ENCODE results near the gene PGAP1. TPM values are rescaled to one million over a fixed set of nuclear protein-coding genes. Genes with fewer than 3 reads are reported as not detected.

PGAP1 gene
- total and polyA plus RNA-seq, 2 donors (not counting 1 experiment from before 2014, with no cell fraction given): 0.25 to 21.8 TPM

DNA sequence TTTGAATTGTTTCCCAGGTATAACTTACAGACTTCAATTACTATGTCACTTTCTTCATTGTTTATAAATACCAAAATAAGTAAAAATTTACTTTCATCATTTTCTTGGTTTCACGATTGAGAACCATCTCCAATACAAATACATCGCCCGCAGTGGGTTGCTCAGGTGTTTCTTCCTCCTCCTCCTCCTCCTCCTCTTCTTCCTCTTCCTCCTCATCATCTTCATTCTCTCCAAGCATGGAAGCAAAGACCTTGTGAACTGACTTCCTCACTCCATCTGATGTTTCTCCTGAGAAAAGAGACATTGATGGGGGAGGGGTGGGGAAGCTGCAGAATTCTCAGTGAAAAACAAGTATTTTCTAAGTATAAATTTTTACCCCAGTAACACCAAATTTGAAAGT is 133.6 kb downstream of the PGAP1 start:
- ChIA-PET POLR2A (no interaction called here), CTCF (no interaction called here)
- Histone ChIP-seq H3K4me3 (ENCODE audit: control extremely low read depth in 1 of 5, extremely low read depth in 1 of 5, insufficient read depth in 1 of 5, low read depth in 2 of 5, low read length in 4 of 5) (no peak overlapping the region), H3K27ac (ENCODE audit: low read length in 2 of 2) (no peak overlapping the region), H3K4me1 (ENCODE audit: control insufficient read depth in 2 of 2, insufficient read depth in 2 of 2, low read length in 2 of 2) (no peaks in the 10 kb centered on the region), H3K9ac (ENCODE audit: low read length) (no peak overlapping the region), H3K36me3 (replicated peaks in 1 of 2; ENCODE audit: control extremely low read depth in 1 of 2, control insufficient read depth in 1 of 2, extremely low read depth in 1 of 2, insufficient read depth in 2 of 2, low read length in 1 of 2) (peaks cover 0 to 85% of the 10 kb centered on the region in 2 experiments), H3K9me3 (ENCODE audit: control extremely low read depth in 1 of 3, control insufficient read depth in 2 of 3, insufficient read depth in 1 of 3, low read length in 2 of 3) (no peaks in the 10 kb centered on the region), H3K79me2 (ENCODE audit: control insufficient read depth, insufficient read depth, low read length) (no peaks in the 10 kb centered on the region), H2AFZ (ENCODE audit: insufficient read depth, low read depth, low read length, poor library complexity, severe bottlenecking) (no peak overlapping the region), H3K4me2 (replicated peaks; ENCODE audit: low read depth, low read length, poor library complexity, severe bottlenecking) (no peak overlapping the region), H3K27me3 (replicated peaks in 1 of 4; ENCODE audit: control extremely low read depth in 1 of 4, control insufficient read depth in 3 of 4, insufficient read depth in 4 of 4, low read length in 3 of 4) (no peaks in the 10 kb centered on the region), H4K20me1 (ENCODE audit: control insufficient read depth, insufficient read depth, low read length, poor library complexity, severe bottlenecking) (no peaks in the 10 kb centered on the region)
- Mint-ChIP-seq H3K4me3 (no peak overlapping the region), H3K9me3 (ENCODE audit: insufficient read depth) (no peaks in the 10 kb centered on the region), H3K27ac (no peak overlapping the region), H3K4me1 (peaks cover 7% of the 10 kb centered on the region), H3K27me3 (no peaks in the 10 kb centered on the region)
- 100% methylated on average over 3 of the region's 3 CpGs for WGBS (ENCODE audit: insufficient coverage)
- TF ChIP-seq, protein P1, sequence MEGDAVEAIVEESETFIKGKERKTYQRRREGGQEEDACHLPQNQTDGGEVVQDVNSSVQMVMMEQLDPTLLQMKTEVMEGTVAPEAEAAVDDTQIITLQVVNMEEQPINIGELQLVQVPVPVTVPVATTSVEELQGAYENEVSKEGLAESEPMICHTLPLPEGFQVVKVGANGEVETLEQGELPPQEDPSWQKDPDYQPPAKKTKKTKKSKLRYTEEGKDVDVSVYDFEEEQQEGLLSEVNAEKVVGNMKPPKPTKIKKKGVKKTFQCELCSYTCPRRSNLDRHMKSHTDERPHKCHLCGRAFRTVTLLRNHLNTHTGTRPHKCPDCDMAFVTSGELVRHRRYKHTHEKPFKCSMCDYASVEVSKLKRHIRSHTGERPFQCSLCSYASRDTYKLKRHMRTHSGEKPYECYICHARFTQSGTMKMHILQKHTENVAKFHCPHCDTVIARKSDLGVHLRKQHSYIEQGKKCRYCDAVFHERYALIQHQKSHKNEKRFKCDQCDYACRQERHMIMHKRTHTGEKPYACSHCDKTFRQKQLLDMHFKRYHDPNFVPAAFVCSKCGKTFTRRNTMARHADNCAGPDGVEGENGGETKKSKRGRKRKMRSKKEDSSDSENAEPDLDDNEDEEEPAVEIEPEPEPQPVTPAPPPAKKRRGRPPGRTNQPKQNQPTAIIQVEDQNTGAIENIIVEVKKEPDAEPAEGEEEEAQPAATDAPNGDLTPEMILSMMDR (IDR thresholded peaks at IDR 0.05): no peak
- no peak for TF ChIP-seq EZH2 (IDR thresholded peaks at IDR 0.05; ENCODE audit: borderline replicate concordance, insufficient read depth, low read depth, low read length, poor library complexity, severe bottlenecking)
- ATAC-seq (ENCODE audit: low read depth): no peak
- intact Hi-C loops (cut with micrococcal nuclease): no loop called here
- no peak for DNase-seq

DNA sequence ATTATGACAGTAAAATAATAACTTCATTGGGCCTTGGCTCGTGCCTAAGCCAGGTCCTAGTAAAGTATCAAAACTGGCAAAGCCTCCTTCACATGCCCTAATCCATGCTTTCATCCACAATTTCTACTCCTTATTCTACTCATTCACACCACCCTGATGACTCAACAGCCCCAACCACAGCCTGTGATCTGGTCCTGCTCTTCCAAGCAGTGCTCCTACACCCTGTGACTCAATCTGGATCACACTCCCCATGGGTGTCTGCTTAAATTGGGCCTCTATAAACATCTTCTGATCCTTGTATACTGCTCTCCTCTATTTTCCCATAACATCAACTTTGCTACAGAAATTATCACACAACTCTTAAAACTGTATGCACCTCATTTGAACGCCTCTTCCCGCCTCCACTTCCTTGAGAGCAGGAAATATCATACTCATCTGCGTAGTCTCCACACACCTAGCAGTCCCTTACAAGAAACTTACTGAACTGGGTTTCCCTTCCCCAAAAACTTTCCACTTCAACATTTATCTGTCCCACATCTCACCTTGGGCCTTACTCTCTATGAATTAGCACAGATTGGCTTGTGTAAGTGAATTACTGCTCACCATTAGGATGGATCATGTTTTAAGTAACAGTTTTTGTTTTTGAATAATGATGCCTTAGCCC is 142.9 kb downstream of the PGAP1 start:
- Histone ChIP-seq H3K36me3 (replicated peaks in 1 of 2; ENCODE audit: control extremely low read depth in 1 of 2, control insufficient read depth in 1 of 2, extremely low read depth in 1 of 2, insufficient read depth in 2 of 2, low read length in 1 of 2) (peaks cover 10 to 86% of the 10 kb centered on the region in 2 experiments), H3K79me2 (ENCODE audit: control insufficient read depth, insufficient read depth, low read length) (no peaks in the 10 kb centered on the region), H3K4me1 (ENCODE audit: control insufficient read depth in 2 of 2, insufficient read depth in 2 of 2, low read length in 2 of 2) (no peaks in the 10 kb centered on the region), H3K9ac (ENCODE audit: low read length) (no peak overlapping the region), H3K27me3 (replicated peaks in 1 of 4; ENCODE audit: control extremely low read depth in 1 of 4, control insufficient read depth in 3 of 4, insufficient read depth in 4 of 4, low read length in 3 of 4) (no peaks in the 10 kb centered on the region), H3K4me3 (ENCODE audit: control extremely low read depth in 1 of 5, extremely low read depth in 1 of 5, insufficient read depth in 1 of 5, low read depth in 2 of 5, low read length in 4 of 5) (no peak overlapping the region), H2AFZ (ENCODE audit: insufficient read depth, low read depth, low read length, poor library complexity, severe bottlenecking) (no peak overlapping the region), H4K20me1 (ENCODE audit: control insufficient read depth, insufficient read depth, low read length, poor library complexity, severe bottlenecking) (no peaks in the 10 kb centered on the region), H3K27ac (ENCODE audit: low read length in 2 of 2) (no peak overlapping the region), H3K9me3 (ENCODE audit: control extremely low read depth in 1 of 3, control insufficient read depth in 2 of 3, insufficient read depth in 1 of 3, low read length in 2 of 3) (no peaks in the 10 kb centered on the region), H3K4me2 (replicated peaks; ENCODE audit: low read depth, low read length, poor library complexity, severe bottlenecking) (no peak overlapping the region)
- Mint-ChIP-seq H3K27me3 (no peaks in the 10 kb centered on the region), H3K9me3 (ENCODE audit: insufficient read depth) (no peaks in the 10 kb centered on the region), H3K27ac (no peak overlapping the region), H3K4me1 (no peaks in the 10 kb centered on the region), H3K4me3 (no peak overlapping the region)
- no peak for DNase-seq
- 80% methylated on average over 3 of the region's 4 CpGs for WGBS (ENCODE audit: insufficient coverage)
- TF ChIP-seq, protein P1 (IDR thresholded peaks at IDR 0.05): no peak
- TF ChIP-seq EZH2 (IDR thresholded peaks at IDR 0.05; ENCODE audit: borderline replicate concordance, insufficient read depth, low read depth, low read length, poor library complexity, severe bottlenecking): no peak
- POLR2A ChIA-PET: no interaction called here
- ATAC-seq (ENCODE audit: low read depth): no peak
- intact Hi-C loops (cut with micrococcal nuclease): no loop called here
- CTCF ChIA-PET: no interaction called here
